GM18951 (cell line): ENCODE measurements around the gene SPEF1.

ENCODE experiments used
- POLR2A ChIP-seq: IDR thresholded peaks from 4 replicates; pipeline ENCODE4 v1.6.1; 2011; ENCODE audit warnings: mild to moderate bottlenecking; ENCODE audit not compliant: insufficient read length, insufficient read depth; ENCODE audit errors: extremely low read depth
- in situ Hi-C: fragments of 300-500 bp; cut with MboI; formaldehyde crosslinking; loops from one replicate; pipeline ENCODE4 v1.12.0; 2022; ENCODE audit warnings: low sequenced_read_pairs, mixed read lengths, inconsistent platforms; ENCODE audit not compliant: unreplicated experiment

SPEF1 gene

DNA sequence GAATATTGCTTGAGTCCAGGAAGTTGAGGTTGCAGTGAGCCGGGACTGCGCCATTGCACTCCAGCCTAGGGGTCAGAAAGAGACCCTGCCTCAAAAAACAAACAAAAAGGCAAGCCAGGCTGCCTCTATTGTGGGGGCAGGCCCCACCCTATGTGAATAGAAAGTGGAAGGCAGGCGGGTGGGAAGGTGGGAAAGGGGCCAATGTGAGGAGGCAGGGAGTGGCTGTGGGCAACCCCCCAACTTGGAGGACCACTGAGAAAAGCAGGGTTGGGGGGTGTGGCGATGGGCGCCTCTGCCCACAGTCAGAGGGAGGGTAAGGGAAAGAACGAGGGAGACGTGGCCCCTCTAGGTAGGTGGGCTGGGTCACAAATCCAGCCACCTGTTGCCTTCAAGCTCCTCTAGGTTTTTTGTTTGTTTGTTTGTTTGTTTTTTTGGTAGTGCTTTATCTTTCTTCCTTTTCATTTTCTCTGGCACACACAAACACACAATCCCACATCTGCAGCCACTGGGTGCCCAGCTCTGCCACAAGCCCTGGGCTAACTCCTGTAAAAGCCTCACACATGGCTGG, 33.8 kb upstream of the SPEF1 start:
- in situ Hi-C loops, result no loop called here
- TF ChIP-seq POLR2A, result no peak

DNA sequence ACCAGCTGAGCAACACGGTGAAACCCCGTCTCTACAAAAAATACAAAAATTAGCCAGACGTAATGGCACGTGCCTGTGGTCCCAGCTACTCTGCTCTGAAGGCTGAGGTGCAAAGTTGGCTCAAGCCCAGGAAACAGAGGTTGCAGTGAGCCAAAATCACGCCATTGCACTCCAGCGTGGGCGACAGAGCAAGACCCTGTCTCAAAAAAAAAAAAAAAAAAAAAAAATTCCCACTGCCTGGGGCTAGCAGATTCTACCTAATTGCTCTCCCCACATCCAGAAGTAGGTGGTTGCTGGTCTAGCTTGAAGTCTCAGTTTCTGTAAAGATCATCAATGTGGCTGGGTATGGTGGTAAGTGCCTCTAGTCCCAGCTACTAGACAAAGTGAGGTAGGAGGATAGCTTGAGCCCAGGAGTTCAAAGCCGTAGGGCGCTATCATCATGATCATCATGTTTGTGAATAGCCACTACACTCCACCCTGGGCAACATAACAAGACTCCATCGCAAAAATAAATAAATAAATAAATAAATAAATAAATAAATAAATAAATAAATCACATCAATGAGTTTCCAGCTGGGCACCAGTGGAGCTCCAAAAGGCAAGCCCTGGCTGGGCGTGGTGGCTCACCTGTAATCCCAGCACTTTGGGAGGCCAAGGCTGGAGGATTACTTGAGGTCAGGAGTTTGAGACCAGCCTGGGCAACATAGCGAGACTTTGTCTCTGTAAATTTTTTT, 32.8 kb upstream of the SPEF1 start:
- in situ Hi-C loops, result no loop called here
- TF ChIP-seq POLR2A, result no peak

DNA sequence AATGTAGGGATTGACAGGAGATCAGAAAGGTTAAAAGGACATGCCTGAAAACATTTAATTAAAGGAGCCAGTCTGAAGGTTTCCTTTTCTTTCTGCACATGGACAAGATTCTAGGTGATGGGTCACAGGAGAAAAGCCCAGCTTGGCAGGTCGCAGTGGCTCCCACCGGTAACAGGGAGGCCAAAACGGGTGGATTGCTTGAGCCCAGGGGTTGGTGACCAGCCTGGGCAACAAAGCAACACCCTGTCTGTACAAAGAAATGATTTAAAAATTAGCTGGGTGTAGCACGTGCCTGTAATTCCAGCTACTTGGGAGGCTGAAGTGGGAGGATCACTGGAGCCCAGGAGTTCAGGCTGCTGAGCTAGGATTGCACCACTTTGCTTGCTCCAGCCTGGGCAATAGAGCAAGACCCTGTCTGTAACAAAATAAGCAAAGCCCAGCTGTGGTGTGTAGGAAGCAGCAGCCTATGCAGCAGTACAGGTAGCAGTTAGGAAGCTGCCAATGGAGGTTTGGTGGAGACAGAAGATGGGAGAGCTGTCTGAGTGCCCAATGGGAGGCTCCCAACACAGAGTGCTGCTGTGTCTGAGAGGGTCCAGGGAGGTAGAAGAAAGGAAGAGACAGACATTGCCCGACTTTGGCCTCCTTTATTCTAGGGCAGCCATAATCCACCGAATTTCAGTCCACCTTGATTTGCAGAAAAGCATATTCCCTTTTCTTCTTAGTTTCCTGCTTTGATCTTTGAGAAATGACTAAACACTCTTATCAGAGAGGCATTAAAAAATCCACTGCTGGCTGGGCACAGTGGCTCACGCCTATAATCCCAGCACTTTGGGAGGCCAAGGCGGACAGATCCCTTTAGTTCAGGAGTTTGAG, 32.0 kb upstream of the SPEF1 start:
- TF ChIP-seq POLR2A, result no peak
- in situ Hi-C loops, result no loop called here

DNA sequence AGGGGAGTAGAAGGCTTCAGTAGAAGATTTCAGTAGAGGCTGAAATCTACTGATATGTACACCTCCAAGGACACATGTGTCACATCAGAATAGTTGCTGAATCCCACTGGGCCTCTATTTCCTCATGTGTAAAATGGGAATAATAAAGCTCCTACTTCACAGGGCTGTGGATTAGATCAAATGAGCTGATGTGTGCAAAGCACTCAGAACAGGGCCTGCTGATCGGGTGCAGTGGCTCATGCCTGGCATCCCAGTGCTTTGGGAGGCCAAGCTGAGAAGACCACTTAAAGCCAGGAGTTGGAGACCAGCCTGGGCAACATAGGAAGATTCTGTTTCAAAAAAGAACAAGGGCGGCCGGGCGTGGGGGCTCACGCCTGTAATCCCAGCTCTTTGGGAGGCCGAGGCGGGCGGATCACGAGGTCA, 31.0 kb upstream of the SPEF1 start:
- TF ChIP-seq POLR2A, result no peak

DNA sequence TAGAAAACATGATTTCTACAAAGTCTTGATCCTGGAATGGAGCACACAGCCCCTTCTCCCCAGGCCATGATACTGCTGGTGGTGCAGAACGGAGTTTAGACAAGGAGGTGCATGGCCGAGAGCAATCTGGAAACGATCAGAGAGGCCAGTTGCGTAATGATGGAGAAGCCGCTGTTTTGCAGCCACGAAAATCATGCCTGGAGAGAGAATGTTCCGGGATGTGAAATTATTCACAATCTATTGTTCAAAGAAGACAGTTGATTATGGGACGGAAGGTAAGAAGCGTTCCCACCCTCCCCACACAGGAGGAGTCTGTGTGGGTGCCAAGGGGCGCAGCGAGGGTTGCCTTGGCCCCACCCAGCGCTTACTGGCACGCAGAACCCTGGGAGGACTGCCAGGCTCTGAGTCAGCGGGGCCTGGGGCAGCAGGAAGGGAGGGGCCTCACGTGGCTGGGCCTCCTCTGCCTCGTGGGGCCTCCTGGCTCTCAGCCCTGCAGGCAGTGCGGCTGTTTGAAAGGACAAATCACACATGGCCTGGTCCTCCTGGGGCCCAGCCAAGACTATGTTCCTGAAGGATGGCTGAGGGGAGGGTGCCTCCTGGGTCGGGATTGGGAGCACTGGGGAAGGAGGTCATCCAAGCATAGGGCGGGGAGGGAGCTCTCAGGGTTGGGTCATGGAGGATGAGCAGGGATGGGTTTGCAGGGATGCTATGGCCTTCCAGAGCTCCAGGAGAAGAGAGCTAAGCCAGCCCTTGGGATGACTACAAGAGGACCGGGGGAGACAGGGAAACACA, 30.4 kb upstream of the SPEF1 start:
- no peak for TF ChIP-seq POLR2A
- in situ Hi-C loops, result no loop called here

More for the DNA sequence above, 31.0 kb upstream of the SPEF1 start:
- in situ Hi-C loops, result no loop called here

DNA sequence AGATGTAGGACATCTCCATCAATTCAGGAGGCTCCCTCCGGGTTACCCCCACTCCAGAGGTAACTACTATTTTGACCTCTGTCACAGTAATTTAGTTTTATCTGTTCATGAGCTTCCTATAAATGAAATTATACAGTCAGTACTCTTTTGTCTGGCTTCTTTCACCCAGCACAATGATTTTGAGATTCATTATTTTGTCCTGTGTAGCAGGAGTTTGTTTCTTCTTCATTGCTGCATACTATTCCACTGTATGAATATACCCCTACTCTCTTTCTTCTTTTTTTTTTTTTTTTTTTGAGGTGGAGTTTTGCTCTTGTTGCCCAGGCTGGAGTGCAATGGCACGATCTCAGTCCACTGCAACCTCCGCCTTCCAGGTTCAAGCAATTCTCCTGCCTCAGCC, 27.3 kb upstream of the SPEF1 start:
- in situ Hi-C loops, result no loop called here
- TF ChIP-seq POLR2A, result no peak

DNA sequence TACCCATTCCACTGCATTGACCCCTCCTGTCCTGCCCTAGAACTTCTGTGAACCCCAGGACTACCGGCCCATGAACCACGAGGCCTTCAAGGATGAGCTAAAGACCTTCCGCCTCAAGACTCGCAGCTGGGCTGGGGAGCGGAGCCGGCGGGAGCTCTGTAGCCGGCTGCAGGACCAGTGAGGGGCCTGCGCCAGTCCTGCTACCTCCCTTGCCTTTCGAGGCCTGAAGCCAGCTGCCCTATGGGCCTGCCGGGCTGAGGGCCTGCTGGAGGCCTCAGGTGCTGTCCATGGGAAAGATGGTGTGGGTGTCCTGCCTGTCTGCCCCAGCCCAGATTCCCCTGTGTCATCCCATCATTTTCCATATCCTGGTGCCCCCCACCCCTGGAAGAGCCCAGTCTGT, 23.5 kb upstream of the SPEF1 start:
- no peak for TF ChIP-seq POLR2A
- in situ Hi-C loops, result no loop called here

DNA sequence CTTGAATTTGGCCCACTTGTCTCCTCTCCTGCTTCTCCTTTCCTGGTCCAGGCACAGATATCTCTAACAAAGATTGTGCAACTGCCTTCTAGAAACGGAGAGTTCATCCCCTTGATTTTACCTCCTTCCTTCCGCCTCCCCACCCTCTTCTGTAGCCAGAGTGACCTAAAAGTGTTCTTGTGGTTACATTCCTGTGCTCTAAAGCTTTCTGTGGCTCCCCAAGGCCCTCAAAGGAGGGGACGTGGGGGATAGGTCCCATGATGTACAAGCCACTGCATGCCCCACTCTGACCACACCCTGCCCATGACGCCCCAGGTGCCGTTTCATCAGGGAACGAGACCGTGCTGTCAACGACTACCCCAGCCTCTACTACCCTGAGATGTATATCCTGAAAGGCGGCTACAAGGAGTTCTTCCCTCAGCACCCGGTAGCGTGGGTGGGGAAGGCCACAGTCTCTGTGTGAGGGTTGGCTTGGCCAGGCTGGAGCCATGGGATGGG, 23.1 kb upstream of the SPEF1 start:
- no peak for TF ChIP-seq POLR2A
- in situ Hi-C loops, result no loop called here

DNA sequence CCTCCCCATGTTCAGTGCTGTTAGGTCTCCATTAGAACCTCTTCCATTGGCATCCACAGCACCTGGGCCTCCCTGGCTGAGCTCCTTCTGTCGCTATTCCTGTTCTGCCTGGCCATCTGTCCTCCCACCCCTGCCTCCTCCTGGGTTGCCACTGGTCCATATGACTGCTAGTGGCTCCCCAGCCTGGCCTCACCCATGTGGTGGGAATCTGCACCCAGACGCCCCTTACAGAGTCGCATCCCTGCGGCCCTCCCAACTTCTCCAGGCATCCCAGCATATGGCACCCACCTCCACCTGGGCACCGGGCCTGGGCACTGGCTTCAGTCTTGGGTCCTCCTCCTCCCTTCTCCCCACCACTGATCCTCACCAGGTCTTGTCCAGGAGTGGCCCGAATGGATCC, 22.6 kb upstream of the SPEF1 start:
- in situ Hi-C loops, result no loop called here
- TF ChIP-seq POLR2A, result no peak

DNA sequence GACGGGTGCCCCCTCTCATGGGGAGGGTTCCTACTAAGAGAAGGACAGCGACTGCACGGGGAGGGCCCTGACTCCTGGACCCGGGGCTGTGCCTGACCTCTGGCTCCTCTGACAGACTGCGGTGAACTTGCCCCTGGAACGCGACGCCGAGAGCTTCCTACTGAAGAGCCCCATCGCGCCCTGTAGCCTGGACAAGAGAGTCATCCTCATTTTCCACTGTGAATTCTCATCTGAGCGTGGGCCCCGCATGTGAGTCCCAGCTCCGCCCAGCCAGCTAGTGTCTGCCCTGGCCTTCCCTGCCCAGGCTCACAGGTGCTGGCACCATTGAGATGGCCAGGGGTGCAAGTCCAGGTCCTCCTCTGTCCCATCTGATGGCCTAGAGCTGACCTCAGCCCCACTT, 22.0 kb upstream of the SPEF1 start:
- in situ Hi-C loops, result no loop called here
- TF ChIP-seq POLR2A, result no peak

DNA sequence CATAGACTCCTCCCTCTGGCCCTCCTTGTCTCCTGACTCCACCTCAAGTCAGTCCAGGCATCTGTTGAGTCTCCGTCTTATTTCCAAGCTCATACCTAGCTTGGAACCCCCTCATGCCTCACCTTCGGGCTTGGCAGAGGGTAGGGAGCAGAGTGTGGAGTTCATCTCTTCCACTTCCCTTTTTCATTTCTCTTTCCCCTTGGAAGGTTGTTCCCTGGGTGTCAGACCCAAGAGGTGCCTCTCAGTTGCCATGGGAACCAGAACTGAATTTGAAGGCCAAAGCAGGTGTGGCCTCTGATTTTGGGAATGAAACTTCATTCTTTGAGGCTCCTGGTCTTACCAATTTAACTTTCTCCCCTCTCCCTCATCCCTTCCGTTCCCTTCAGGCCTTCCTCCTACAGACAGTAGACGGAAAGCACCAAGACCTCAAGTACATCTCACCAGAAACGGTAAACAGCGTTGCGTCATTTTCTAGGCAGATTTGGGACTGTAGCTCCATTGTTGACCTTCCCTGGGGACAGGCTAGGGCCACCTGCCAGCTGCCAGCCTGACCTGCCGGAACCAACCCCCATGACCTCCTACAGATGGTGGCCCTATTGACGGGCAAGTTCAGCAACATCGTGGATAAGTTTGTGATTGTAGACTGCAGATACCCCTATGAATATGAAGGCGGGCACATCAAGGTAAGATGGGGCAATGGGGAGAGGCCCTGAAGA, 21.4 kb upstream of the SPEF1 start:
- in situ Hi-C loops, result no loop called here
- no peak for TF ChIP-seq POLR2A

DNA sequence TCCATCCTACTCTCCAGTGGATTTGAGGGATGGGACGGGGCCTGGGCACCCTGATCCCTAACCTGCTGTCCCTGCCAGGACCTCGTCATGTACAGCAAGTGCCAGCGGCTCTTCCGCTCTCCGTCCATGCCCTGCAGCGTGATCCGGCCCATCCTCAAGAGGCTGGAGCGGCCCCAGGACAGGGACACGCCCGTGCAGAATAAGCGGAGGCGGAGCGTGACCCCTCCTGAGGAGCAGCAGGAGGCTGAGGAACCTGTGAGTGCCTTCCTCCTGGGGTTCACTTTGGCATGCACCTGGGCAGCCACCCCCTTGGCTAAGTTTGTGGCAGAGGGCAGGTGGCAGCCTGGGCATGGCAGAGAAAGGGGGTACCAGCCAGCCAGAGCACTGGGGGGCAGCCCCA, 20.6 kb upstream of the SPEF1 start:
- no peak for TF ChIP-seq POLR2A
- in situ Hi-C loops, result no loop called here
